Prostate gland (tissue), 2 donors: ENCODE measurements around the gene GRPEL2. TPM values are rescaled to one million over a fixed set of nuclear protein-coding genes. Genes with fewer than 3 reads are reported as not detected.

Experiments
- DNase-seq: peaks from one replicate; pipeline ENCODE4 v3.0.0-alpha.2; 2019; ENCODE audit warnings: low spot score
- H3K27ac ChIP-seq, 2 donors: fragments of 200-600 bp; sonication (generic); 2 replicates each; pipeline ENCODE4 v1.5.1; 2017 to 2019
- H3K27me3 ChIP-seq: fragments of 200-600 bp; sonication (generic); replicated peaks from 2 replicates; pipeline ENCODE4 v1.5.1; 2019; ENCODE audit not compliant: insufficient read depth
- H3K36me3 ChIP-seq, 2 donors: fragments of 200-600 bp; sonication (generic); 1 replicate in 1 of 2; 2 replicates in 1 of 2; pipeline versions ENCODE4 v1.5.1 to v1.8.1; 2017 to 2019
- H3K4me1 ChIP-seq: fragments of 200-600 bp; sonication (generic); replicated peaks from 2 replicates; pipeline ENCODE4 v1.5.1; 2019
- H3K4me3 ChIP-seq, 2 donors: fragments of 200-600 bp; sonication (generic); 2 replicates each; pipeline ENCODE4 v1.5.1; 2017 to 2019
- H3K9me3 ChIP-seq: fragments of 200-600 bp; sonication (generic); 2 replicates; pipeline ENCODE4 v1.5.1; 2017
- POLR2A ChIP-seq: fragments of 450-650 bp; IDR thresholded peaks from one replicate; pipeline ENCODE4 v1.6.1; 2016; ENCODE audit warnings: antibody characterized with exemption, mild to moderate bottlenecking
- POLR2AphosphoS5 ChIP-seq: sonication (generic); formaldehyde crosslinking; IDR thresholded peaks from one replicate; pipeline ENCODE4 v1.6.1; 2017; ENCODE audit warnings: antibody characterized with exemption
- WGBS: methylation state at CpG from one replicate; pipeline ENCODE4 v1.1.5; 2018; 5-methylcytosine and 5-hydroxymethylcytosine counted together
- intact Hi-C: fragments of 100-400 bp; cut with DNase I; formaldehyde crosslinking; loops from one replicate; pipeline ENCODE4 v1.14.2; 2022
- total RNA-seq, 2 donors: library from RNA; depleted of rRNA; stranded (reverse); fragments of >200 nt; gene quantifications; one replicate each; pipeline ENCODE4 v1.1.0, GENCODE V29; 2016
- TF ChIP-seq, protein P1 (sequence below), 4 experiments: fragments of 200-600 bp in 2 of 4; fragments of 450-650 bp in 2 of 4; sonication (generic) in 2 of 4; IDR thresholded peaks; 1 replicate in 3 of 4; 2 replicates in 1 of 4; pipeline ENCODE4 v1.5.1; 2016 to 2019; ENCODE audit warnings: antibody characterized with exemption in 4 of 4, mild to moderate bottlenecking in 2 of 4, moderate library complexity in 2 of 4

Gene GRPEL2, protein sequence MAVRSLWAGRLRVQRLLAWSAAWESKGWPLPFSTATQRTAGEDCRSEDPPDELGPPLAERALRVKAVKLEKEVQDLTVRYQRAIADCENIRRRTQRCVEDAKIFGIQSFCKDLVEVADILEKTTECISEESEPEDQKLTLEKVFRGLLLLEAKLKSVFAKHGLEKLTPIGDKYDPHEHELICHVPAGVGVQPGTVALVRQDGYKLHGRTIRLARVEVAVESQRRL
- total RNA-seq, result 10 to 100 TPM; 11.1 to 12.0 TPM

DNA sequence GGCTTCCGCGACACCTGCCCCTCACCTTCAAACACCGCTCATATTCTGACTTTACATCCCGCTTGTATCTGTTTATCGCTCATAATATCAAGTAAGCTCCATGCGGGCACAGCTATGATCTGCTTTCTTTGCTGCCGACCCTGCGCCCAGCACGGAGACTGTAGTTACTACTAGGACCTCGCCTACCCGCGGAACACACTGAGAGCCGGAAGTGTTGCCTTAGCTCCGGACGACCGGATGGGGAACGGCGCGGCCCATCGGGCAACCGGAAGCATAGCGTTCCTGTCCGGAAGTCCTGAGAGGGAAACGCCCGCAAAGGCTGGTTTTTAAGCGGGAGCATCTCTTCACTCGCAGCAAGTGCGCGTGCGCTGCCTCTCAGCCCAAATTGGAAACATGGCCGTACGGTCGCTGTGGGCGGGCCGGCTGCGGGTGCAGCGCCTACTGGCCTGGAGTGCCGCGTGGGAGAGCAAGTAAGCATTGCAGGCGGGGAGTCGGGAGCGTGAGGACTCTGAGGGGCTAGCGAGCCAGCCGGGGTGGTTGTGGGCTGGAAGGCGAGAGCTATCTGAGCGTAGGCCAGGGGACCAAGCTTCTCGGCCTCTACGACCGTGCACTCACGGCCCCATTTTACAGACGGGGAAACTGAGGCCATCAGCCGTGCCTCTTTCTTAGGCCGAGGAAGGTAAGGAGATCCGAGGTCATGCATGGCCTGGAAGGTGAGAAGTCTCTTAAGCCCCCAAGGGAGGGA is at the start of gene GRPEL2:
TSS of gene GRPEL2 (plus strand) at position 353 of the 745 bp plus-strand sequence. CDS start at position 394, 41 bp downstream.
- intact Hi-C loops, result no loop called here

DNA sequence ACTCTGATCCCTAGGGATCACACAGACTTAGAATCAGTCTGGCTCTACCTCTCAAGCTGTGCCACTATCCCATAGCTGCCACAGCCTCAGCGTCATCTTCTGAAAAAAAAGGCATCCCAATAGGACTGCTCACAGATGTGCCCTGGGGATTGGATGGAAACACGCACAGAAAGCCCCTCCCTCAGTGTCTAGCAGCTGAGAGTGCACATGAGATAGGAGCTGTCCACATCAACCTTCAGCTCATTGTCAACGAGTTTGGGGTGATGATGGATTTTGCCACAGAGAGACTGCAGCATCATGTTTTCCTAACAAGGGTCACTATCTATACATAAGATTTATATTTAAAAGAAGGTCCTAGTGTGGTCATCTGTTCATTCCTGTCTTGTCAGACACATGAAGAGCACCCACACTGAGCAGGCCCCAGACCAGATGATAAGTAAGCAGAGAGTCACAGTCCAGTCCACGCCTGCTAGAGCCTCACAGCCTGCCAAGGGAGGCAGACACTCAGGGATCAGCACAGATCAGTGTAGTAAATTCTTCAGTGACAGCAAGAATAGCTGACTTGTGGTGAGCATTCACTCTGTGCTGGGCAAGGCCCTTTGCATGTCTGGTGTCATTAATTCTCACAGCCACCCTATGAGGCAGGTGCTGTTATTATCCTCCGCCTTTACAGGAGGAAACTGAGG is 47.8 kb upstream of the GRPEL2 start:
- Histone ChIP-seq H3K27me3 (no peaks in the 10 kb centered on the region), H3K36me3 (no peaks in the 10 kb centered on the region), H3K27ac (no peak overlapping the region), H3K9me3 (no peaks in the 10 kb centered on the region), H3K4me3 (no peak overlapping the region), H3K4me1 (no peaks in the 10 kb centered on the region)
- TF ChIP-seq POLR2AphosphoS5 (no peak), POLR2A (no peak)
- TF ChIP-seq, protein P1, sequence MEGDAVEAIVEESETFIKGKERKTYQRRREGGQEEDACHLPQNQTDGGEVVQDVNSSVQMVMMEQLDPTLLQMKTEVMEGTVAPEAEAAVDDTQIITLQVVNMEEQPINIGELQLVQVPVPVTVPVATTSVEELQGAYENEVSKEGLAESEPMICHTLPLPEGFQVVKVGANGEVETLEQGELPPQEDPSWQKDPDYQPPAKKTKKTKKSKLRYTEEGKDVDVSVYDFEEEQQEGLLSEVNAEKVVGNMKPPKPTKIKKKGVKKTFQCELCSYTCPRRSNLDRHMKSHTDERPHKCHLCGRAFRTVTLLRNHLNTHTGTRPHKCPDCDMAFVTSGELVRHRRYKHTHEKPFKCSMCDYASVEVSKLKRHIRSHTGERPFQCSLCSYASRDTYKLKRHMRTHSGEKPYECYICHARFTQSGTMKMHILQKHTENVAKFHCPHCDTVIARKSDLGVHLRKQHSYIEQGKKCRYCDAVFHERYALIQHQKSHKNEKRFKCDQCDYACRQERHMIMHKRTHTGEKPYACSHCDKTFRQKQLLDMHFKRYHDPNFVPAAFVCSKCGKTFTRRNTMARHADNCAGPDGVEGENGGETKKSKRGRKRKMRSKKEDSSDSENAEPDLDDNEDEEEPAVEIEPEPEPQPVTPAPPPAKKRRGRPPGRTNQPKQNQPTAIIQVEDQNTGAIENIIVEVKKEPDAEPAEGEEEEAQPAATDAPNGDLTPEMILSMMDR (IDR thresholded peaks at IDR 0.05), result no peak
- WGBS, result 77% methylated on average over 5 of the region's 5 CpGs
- DNase-seq, result no peak
- intact Hi-C loops, result no loop called here

More for the DNA sequence above, at the start of gene GRPEL2:
- Histone ChIP-seq H3K36me3 (peaks cover 0 to 18% of the 10 kb centered on the region in 2 donors), H3K27ac (peak within 1 kb of the TSS; percentile 53 to 65), H3K4me1 (no peaks in the 10 kb centered on the region), H3K4me3 (peak within 1 kb of the TSS; percentile 46 to 69), H3K27me3 (no peaks in the 10 kb centered on the region), H3K9me3 (no peaks in the 10 kb centered on the region)
- WGBS, result under 1% methylated on average over 54 of the region's 54 CpGs
- DNase-seq, result peak; percentile 92
- TF ChIP-seq POLR2AphosphoS5 (peak; percentile 96), POLR2A (peak; percentile 57)
- TF ChIP-seq, protein P1 (IDR thresholded peaks at IDR 0.05), result peak in 1 of 4 experiments; percentile 8

DNA sequence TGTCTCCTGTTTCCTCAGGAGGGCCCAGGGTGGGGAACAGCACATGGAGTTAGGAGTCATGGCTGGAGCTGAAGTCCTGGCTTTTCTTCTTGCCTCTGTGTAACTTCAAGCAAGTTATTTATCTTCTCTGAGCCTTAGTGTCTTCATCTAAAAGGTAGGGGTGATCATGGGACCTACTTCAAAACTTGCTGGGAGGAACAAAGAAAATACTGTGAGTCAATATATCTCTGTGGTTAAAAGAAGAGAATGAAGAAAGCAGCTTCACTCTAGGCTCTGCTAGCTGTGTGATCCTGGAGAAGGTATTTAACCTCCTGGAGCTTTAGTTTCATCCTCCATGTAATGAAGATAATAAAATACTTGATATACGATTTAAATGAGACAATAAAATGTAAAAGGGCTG is 47.1 kb upstream of the GRPEL2 start:
- H3K27me3 ChIP-seq, result no peaks in the 10 kb centered on the region
- no peak for DNase-seq
- intact Hi-C loops, result no loop called here
- no peak overlapping the region for H3K4me3 ChIP-seq
- WGBS, result 55% methylated on average over 1 of the region's 1 CpG
- no peaks in the 10 kb centered on the region for H3K36me3 ChIP-seq
- no peaks in the 10 kb centered on the region for H3K4me1 ChIP-seq
- TF ChIP-seq POLR2A, result no peak
- TF ChIP-seq, protein P1 (IDR thresholded peaks at IDR 0.05), result no peak
- no peak for TF ChIP-seq POLR2AphosphoS5
- H3K27ac ChIP-seq, result no peak overlapping the region
- no peaks in the 10 kb centered on the region for H3K9me3 ChIP-seq

DNA sequence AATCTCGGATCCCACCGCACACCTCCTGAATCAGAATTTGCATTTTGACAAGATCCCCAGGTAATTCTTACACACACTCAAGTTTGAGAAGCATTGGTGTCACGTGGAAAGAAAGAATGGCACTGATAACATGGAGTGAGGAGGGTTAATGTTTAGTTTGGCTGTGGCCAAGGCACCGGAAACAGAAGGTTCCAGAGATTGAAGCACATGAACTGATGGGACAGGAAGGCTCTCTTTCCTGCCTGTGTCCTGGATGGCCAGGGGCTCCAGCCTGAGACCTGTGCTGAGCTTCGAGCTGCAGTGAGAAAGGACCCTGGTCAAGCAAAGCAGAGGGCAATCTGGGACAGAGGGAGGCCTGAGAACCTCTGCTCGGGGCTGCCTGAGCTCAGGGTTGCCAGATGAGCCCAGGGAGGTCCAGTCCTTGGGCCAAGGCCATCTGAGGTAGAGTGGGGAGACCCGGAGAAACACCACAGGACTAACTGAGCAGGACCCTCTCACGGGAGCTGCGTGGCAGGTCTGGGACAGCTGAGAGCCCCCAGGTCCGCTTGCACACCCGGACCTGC is 46.4 kb upstream of the GRPEL2 start:
- WGBS, result 78% methylated on average over 11 of the region's 11 CpGs
- H3K27ac ChIP-seq, result no peak overlapping the region
- no peak for DNase-seq
- H3K27me3 ChIP-seq, result no peaks in the 10 kb centered on the region
- no peaks in the 10 kb centered on the region for H3K4me1 ChIP-seq
- no peaks in the 10 kb centered on the region for H3K36me3 ChIP-seq
- TF ChIP-seq POLR2A (no peak), POLR2AphosphoS5 (no peak)
- TF ChIP-seq, protein P1 (IDR thresholded peaks at IDR 0.05), result no peak
- H3K4me3 ChIP-seq, result no peak overlapping the region
- intact Hi-C loops, result no loop called here
- H3K9me3 ChIP-seq, result no peaks in the 10 kb centered on the region
